Gastroesophageal sphincter (tissue), 3 donors: ENCODE data around the gene ISM2.

Source experiments
- EP300 ChIP-seq: sonication (generic); formaldehyde crosslinking; IDR thresholded peaks from one replicate; pipeline ENCODE4 v1.6.1; 2017; ENCODE audit warnings: antibody characterized with exemption, mild to moderate bottlenecking
- POLR2AphosphoS5 ChIP-seq: sonication (generic); formaldehyde crosslinking; IDR thresholded peaks from one replicate; pipeline ENCODE4 v1.6.1; 2017; ENCODE audit warnings: antibody characterized with exemption
- TF ChIP-seq, protein P1 (sequence below), 4 experiments: fragments of 200-600 bp in 2 of 4; fragments of 450-650 bp in 2 of 4; sonication (generic) in 1 of 4; IDR thresholded peaks; one replicate each; pipeline ENCODE4 v1.5.1; 2017 to 2019; ENCODE audit warnings: antibody characterized with exemption in 4 of 4, mild to moderate bottlenecking in 2 of 4, moderate library complexity in 2 of 4

DNA sequence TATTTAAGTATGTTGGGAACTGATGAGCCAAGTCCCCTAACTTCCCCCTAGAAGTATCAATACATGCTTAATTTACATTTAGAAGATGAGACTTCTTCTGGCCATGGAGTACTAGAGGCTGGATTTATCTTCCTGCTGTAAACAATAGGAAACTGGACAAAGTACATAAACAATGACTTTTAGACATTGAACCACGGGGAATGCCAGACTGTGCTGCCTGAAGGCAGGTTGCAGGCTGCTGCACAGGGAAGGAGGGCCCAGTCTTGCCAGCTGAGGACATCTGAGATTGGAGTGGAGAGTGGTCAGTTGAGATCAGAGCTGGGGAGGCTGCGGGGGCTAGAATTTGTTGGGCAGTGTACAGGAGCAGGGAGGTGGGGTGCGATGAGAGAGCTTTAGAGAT lies 24.5 kb upstream of the ISM2 start:
- TF ChIP-seq, protein P1, sequence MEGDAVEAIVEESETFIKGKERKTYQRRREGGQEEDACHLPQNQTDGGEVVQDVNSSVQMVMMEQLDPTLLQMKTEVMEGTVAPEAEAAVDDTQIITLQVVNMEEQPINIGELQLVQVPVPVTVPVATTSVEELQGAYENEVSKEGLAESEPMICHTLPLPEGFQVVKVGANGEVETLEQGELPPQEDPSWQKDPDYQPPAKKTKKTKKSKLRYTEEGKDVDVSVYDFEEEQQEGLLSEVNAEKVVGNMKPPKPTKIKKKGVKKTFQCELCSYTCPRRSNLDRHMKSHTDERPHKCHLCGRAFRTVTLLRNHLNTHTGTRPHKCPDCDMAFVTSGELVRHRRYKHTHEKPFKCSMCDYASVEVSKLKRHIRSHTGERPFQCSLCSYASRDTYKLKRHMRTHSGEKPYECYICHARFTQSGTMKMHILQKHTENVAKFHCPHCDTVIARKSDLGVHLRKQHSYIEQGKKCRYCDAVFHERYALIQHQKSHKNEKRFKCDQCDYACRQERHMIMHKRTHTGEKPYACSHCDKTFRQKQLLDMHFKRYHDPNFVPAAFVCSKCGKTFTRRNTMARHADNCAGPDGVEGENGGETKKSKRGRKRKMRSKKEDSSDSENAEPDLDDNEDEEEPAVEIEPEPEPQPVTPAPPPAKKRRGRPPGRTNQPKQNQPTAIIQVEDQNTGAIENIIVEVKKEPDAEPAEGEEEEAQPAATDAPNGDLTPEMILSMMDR (IDR thresholded peaks at IDR 0.05) = no peak
- TF ChIP-seq POLR2AphosphoS5 = no peak
- no peak for TF ChIP-seq EP300
